ENCODE measurements around the gene MGST2.

MGST2 gene

GRCh38 chr4:139744232-139744631 lies 78.6 kb downstream of the MGST2 start:
- in situ Hi-C loops (cut with HindIII; ENCODE audit: low pct_unique_long_range_greater_than_20kb, low sequenced_read_pairs), result no loop called here
- DNase-seq (ENCODE audit: low read depth in 1 of 2, low spot score in 1 of 2), result no peak
- TF ChIP-seq JUND (IDR thresholded peaks at IDR 0.05; ENCODE audit: low read depth), result no peak

- no peak for DNase-seq (ENCODE audit: low read depth in 1 of 2, low spot score in 1 of 2)
- in situ Hi-C loops (cut with HindIII; ENCODE audit: low pct_unique_long_range_greater_than_20kb, low sequenced_read_pairs), result no loop called here
- TF ChIP-seq JUND (IDR thresholded peaks at IDR 0.05; ENCODE audit: low read depth), result no peak
Observed at GRCh38 chr4:139745111-139745639, 79.6 kb downstream of the MGST2 start.

GRCh38 chr4:139746431-139747171 lies 81.0 kb downstream of the MGST2 start:
- no peak for TF ChIP-seq JUND (IDR thresholded peaks at IDR 0.05; ENCODE audit: low read depth)
- DNase-seq (ENCODE audit: low read depth in 1 of 2, low spot score in 1 of 2), result no peak
- in situ Hi-C loops (cut with HindIII; ENCODE audit: low pct_unique_long_range_greater_than_20kb, low sequenced_read_pairs), result no loop called here

GRCh38 chr4:139749338-139749737 lies 83.7 kb downstream of the MGST2 start:
- in situ Hi-C loops (cut with HindIII; ENCODE audit: low pct_unique_long_range_greater_than_20kb, low sequenced_read_pairs), result no loop called here
- TF ChIP-seq JUND (IDR thresholded peaks at IDR 0.05; ENCODE audit: low read depth), result no peak
- no peak for DNase-seq (ENCODE audit: low read depth in 1 of 2, low spot score in 1 of 2)

- no peak for TF ChIP-seq JUND (IDR thresholded peaks at IDR 0.05; ENCODE audit: low read depth)
- no peak for DNase-seq (ENCODE audit: low read depth in 1 of 2, low spot score in 1 of 2)
- in situ Hi-C loops (cut with HindIII; ENCODE audit: low pct_unique_long_range_greater_than_20kb, low sequenced_read_pairs), result no loop called here
Observed at GRCh38 chr4:139749835-139750498, 84.3 kb downstream of the MGST2 start.

GRCh38 chr4:139753686-139754085 lies 88.1 kb downstream of the MGST2 start:
- no peak for DNase-seq (ENCODE audit: low read depth in 1 of 2, low spot score in 1 of 2)
- no peak for TF ChIP-seq JUND (IDR thresholded peaks at IDR 0.05; ENCODE audit: low read depth)
- in situ Hi-C loops (cut with HindIII; ENCODE audit: low pct_unique_long_range_greater_than_20kb, low sequenced_read_pairs), result no loop called here
